ENCODE data around the gene PLAU. TPM values are rescaled to one million over a fixed set of nuclear protein-coding genes. Genes with fewer than 3 reads are reported as not detected.

The PLAU gene
- polyA plus RNA-seq, 2 of the 4 experiments (the other 2 are of a cell fraction) = 75.8 to 82.6 TPM

GRCh38 chr10:73898730-73899410 is 12.1 kb upstream of the PLAU start (continued):
- TF ChIP-seq USF2 (IDR thresholded peaks at IDR 0.05) = no peak

- no peak for FAIRE-seq
- H3K9me3 ChIP-seq = no peaks in the 10 kb centered on the region
- peak; percentile 44 to 58; a peak in 3 of 6 replicates for ATAC-seq
- POLR2A ChIA-PET = no interaction called here
- no peak for DNase-seq (ENCODE audit: low read depth in 1 of 2, low spot score in 1 of 2)
- 43% methylated on average over 4 of the region's 4 CpGs for WGBS (ENCODE audit: missing lambda C conversion rate)
- peaks cover 51% of the 10 kb centered on the region for H3K4me1 ChIP-seq
- TF ChIP-seq SMC3 (IDR thresholded peaks at IDR 0.05) (no peak), POLR2A (IDR thresholded peaks at IDR 0.05; ENCODE audit: low read length) (no peak), ZFP36 (IDR thresholded peaks at IDR 0.05; ENCODE audit: borderline replicate concordance, partially characterized antibody) (no peak), ATOH8 (CRISPR knock-in tag; IDR thresholded peaks at IDR 0.05; ENCODE audit: low read depth) (peak; percentile 59; the same call in 1 of the 2 replicates), PBX3 (IDR thresholded peaks at IDR 0.05) (no peak), SREBF2 (IDR thresholded peaks at IDR 0.05) (no peak)
- H3K4me3 ChIP-seq = no peak overlapping the region
- H3K27ac ChIP-seq = peak overlapping the region; percentile 29 to 96
- 0 out of 3 replicates have a peak overlapping the region, but pooled peaks have one; percentile 0 for H3K4me2 ChIP-seq
- CTCF ChIA-PET = interaction anchor here (0.9 to 26.6 kb wide), 9 partner anchors 8 to 58 kb away, joined by 3 to 936 read pairs (median 7); no protein-coding TSS in a partner anchor
Observed at GRCh38 chr10:73899423-73899822, 11.5 kb upstream of the PLAU start.

- Histone ChIP-seq H3K4me3 (no peak overlapping the region), H3K4me1 (peaks cover 47% of the 10 kb centered on the region), H3K4me2 (no peak overlapping the region), H3K27ac (peak overlapping the region; percentile 29 to 96), H3K9me3 (no peaks in the 10 kb centered on the region)
- ChIA-PET POLR2A (no interaction called here), CTCF (interaction anchor here (1.0 to 26.6 kb wide), 9 partner anchors 9 to 57 kb away, joined by 3 to 936 read pairs (median 7); partner anchors contain the start of gene PLAU)
- ATAC-seq = no peak
- no peak for DNase-seq (ENCODE audit: low read depth in 1 of 2, low spot score in 1 of 2)
- TF ChIP-seq NR3C1 (IDR thresholded peaks at IDR 0.05) (no peak), JUN (IDR thresholded peaks at IDR 0.05) (no peak)
- WGBS (ENCODE audit: missing lambda C conversion rate) = 95% methylated on average over 5 of the region's 5 CpGs
- FAIRE-seq = no peak
Observed at GRCh38 chr10:73900064-73900463, 10.9 kb upstream of the PLAU start.

- TF ChIP-seq CEBPB (IDR thresholded peaks at IDR 0.05) = peak; percentile 41 to 44; a peak in 1 of 4 replicates
- no peak for TF ChIP-seq HOXB13 (CRISPR knock-in tag; IDR thresholded peaks at IDR 0.05; ENCODE audit: low read depth)
- no peak for TF ChIP-seq POLR2A (IDR thresholded peaks at IDR 0.05; ENCODE audit: low read length)
- TF ChIP-seq BCL3 (IDR thresholded peaks at IDR 0.05) = no peak
- TF ChIP-seq E2F6 (IDR thresholded peaks at IDR 0.05; ENCODE audit: borderline replicate concordance, low read depth) = no peak
- H3K9me3 ChIP-seq = no peaks in the 10 kb centered on the region
- H3K27ac ChIP-seq = peak overlapping the region; percentile 29 to 96
- H3K4me3 ChIP-seq = no peak overlapping the region
- peak overlapping the region; percentile 69 for H3K4me2 ChIP-seq
- ChIA-PET CTCF (interaction anchor here (0.6 to 26.6 kb wide), 8 partner anchors 9 to 1876 kb away, joined by 4 to 936 read pairs (median 6); partner anchors contain the start of gene PLAU), POLR2A (no interaction called here)
- WGBS (ENCODE audit: missing lambda C conversion rate) = 49% methylated on average over 6 of the region's 6 CpGs
- DNase-seq (ENCODE audit: low read depth in 1 of 2, low spot score in 1 of 2) = no peak
- H3K4me1 ChIP-seq = peaks cover 57% of the 10 kb centered on the region
- ATAC-seq = no peak
- FAIRE-seq = no peak
Observed at GRCh38 chr10:73901261-73901660, 9.7 kb upstream of the PLAU start.

All from A549 (cell line).